DMS53 (cell line): ENCODE results near the gene SPATS2L.

ENCODE experiments used
- DNase-seq: peaks from one replicate; lab custom pipeline; 2025; lab: John Stamatoyannopoulos, UW

The SPATS2L gene

DNA sequence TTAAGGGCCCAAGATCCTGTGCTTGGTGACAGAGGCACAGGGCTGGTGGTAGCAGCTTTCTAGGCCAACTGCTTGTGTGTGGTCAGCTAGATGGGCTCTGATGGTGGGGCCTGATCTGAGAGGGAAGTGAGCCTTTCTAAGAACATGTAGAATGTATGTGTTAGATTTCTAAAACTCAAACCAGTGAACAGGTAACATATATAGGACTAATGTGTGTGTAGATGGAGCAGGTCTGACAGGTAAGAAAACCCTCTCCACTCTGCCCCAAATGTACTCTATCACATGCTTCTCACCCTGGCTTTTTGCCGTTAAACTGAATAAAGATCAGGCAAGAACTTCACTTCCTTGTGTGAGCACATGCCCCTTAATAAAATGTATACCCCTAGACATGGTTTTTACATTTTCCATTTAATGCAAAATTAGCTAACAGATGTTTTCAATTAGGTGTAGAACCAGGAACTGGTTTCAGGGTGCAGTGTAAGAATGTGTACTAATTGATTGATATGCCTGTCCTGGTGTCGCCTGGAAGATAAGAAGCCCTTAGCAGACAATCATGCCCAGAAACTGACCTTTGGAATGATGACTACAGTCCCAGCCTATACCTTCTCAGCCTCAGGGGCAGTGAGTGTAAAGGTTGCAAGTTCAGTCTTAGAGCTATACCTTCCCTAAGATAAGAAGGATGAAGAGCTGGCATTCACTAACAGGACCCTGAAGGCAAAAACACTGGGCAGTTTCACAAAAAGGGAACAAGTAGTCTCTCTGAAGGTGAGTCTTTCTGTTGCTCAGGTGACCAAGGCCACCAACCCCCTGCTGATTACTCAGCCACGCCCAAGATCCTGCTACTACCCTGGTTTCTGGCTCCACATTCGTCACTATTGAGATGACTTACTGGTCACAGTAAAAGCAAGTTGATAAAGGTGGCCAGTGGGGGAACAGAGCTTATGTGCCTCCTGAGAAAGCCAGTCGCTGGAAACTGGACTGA, 71.2 kb downstream of the SPATS2L start:
- peak; percentile 61 for DNase-seq

DNA sequence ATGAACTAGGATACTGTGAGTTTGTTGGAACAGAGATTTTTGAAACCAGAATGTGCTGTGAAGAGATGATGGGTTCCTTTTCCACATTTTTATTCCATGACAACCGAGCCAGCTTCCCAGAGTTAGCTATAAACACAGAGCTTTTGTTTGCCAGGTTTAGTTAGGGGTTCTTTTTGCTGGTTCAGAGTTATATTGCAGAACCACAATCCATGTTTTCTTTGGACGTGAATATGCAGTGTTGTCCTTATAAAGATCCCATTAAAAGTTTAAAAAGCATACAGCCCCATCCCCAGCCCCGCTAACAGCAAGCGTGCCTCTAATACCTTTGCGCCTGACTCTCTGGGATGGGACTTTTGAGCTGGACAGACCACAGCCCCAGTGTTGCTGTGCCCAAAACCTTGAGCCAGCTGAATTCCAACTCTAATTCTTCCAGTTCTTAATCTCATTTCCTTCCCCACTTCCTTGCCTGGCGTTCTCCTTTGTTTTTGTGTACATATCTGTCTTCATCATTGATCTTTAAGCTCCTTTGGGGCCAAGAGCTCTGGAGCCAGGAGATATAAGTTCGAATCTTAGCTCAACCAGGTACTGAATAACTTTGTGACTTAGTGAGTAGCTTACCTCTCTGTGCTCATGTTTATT, 72.3 kb downstream of the SPATS2L start:
- no peak for DNase-seq

DNA sequence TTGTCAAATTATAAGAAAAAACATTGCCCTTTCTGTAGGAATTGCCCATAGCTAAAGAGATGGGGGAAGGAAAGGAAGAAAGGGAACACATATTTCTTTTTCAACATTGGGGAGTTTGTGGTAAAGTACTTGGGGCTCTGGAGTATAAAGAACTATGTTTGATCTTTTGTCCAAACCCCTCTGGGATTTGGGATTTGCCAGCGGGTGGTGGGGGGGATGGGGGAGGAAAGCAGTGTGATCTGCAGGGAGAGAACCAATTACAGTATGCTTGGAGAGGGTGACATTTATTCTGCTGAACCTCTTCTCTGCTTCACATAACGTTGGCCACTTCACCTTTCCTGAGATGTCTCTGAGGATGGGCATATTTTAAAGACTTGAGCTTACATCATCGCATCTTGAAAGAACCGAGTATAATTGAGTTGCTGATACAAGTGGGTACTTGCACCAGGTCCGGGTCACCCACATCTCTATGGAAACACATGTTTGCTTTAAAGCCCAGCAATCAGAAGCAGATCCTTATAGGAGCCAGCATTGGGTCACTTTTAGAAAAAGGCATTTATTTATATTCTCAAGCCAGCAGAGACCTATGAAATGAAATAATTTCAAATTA, 73.1 kb downstream of the SPATS2L start:
- peak; percentile 54 for DNase-seq

DNA sequence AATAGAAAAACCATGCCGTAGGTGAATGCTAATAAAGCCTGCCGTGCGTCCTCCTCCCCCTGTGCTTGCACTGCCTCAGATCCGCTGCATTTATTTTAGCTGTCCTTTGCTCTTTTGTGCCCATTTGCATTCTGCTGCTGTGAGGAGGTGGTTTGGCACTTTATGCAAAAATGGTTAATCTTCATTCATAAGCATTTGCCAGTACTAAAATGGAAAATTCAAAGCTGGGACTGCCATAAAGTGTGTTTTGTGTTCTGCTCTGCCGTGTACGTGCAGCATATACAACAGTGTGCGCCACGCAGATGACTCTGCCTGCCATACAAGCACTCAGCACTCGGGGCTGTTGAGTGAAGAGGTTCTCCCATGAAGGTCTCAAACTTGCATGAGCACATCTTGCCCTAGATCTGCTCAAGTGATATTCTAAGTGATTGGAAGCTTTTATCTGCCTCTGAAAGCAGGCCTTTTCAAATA, 73.6 kb downstream of the SPATS2L start:
- peak; percentile 52 for DNase-seq

DNA sequence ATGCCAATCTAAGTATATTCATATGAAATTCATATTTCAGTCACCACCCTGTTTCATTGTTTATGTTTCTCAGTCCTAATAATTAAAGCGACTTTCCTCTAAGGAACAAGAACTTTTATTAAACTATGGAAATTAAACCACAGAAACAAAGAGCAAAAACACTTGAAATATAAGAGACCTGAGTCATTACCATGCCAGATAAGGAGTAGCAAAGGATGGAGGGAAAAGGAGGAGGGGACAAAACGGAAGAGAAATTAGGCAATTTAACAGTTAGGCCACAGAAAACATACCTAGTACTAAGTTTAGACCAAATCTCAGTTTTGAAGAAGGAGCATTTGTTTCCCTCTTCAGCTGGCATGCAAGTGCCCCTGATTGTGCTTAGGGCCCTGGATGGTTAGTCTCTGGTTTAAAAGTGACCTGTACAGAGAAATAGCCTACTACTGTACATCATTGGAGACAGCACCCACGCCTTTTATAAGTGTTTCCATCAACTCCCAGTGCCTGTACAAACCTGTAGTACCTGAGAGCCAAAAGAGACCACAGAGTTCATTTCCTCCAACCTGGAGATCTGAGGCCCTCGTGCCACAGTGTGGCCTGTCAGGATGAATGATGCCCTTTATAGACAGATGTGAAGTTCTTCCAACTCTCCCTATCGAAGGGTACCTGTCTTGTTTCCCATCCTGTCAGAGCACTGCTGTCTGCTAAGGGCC, 74.5 kb downstream of the SPATS2L start:
- DNase-seq, result peak; percentile 21

DNA sequence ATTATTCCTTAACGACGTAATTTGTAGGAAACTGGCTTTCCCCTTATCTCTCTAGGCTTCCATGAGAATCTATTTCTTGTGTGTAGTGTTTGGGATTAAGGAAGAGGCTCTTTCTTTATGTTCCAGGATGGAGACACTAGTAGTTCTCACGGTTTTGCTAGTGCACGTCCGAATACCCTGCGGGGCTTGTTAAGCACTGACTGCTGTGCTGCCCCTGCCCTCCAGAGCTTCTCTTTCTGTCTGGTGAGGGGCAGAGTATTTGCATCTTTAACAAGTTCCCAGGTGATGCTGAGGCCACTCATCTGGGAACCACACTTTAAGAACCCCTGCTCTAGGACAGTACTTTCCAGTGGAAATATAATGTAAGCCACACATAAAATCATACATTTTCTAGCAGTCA, 76.4 kb downstream of the SPATS2L start:
- no peak for DNase-seq

DNA sequence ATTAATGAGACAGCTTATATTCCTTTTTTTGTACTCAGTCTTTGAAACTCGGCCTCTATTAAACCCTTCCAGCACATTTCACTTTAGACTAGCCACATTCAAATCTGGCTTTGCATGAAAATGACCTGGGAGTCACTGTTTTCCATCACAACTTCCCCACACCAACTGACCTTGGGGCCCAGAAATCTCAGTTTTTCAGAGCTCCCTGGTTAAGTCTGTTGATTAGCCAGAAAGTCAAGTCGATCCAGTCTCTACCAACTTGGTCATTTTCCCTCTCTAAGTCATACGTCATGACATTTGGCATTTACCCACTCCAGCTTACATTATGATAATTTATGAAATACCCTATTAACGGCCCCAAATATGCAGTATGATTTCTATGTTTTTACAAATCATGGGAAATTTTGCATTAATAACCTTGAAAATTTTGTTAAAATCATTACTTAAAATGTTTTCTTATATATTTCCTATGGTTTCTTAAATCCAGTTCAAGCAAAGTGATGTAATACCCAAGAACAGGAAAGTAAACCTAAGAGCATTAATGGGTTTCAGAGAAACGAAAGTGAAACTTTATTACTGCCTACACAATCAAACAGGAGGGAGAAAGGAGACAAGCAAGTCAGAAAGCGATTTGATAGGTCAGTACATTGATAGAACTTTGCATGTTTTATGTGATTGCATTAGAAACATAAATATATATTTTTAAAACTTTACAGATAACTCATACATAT, 77.1 kb downstream of the SPATS2L start:
- peak; percentile 58 for DNase-seq

DNA sequence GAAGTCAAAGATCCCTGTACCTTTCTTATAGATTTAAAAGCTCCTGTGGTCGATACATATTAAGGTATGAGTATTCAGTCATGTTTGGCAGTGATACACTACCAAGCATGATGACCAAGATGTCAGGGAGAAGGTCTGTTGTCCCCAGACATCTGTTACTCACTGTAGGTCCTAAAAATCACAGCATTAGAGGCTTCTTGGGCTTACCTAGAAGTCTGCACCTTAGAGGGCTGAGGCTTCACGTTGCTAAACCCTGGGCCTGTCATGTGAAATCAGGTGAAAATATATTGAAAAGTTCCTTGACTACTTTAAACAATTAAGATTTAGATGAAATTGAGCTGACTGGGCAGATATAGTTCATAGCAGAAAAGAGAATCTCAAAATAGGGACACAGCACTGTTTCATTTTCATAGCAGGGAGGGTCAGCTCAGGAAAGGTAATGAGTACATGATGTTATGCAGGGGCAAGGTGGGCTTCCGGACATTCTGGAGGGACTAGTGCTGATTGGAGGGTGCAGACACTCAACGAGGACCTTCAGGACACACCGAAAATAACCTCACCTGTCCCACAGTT, 78.7 kb downstream of the SPATS2L start:
- no peak for DNase-seq

DNA sequence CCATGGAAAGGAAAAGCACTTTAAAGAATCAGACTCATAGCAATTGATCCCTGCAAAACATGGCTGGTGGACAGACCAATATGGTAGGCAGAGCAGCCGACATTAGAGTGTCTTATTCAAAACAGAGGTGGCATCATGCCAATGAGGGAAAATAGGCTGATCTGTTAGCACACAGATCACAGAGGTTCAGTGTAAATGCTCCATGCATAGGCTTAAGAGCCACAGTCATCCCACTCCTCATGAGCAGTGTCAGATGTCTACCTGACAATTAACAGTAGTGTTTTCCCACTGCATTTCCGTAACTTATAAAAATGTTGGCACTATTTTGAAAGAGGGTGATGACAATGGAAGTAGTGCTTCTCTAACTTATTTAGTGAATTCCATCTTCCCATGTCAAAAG, 86.7 kb downstream of the SPATS2L start:
- DNase-seq, result no peak

DNA sequence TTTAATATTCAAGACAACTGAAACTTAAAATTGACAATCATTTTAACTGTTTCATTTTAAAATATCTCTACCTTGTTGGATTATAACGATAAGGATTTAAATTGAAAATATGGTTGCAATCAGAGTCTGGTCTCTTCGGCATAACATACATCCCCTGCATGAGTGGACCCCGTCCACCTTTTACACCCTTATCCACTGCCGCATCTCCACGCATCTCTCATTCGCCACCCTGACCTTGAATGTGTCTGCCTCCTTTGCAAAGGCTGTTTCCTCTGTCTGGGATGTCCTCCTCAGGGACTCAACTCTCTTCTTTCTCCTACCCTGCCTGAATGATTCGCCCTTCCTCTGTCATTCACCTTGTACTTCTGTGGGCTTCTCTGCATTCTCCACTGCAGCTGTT, 87.6 kb downstream of the SPATS2L start:
- DNase-seq, result no peak

DNA sequence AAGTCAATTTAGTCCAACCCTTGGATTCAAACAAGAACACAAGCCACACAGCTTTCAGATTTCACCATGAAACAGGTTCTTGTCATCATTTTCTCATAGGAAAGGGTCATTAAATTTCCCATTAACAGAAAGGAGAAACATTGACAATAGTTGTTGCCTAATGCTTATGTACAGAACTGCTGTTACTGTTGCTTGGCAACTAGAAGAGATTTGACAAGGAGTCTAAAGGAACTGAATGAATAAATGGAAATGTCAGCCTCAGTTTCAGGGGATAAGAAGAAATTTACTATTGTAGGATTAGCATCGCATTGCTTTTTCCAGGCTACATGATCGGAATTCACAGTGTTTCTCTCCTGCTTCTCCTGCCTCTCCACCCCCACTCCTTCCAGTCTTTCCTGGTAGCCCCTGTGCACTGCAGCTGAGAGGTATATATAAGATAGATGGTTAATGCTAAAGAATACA, 90.3 kb downstream of the SPATS2L start:
- peak; percentile 58 for DNase-seq

DNA sequence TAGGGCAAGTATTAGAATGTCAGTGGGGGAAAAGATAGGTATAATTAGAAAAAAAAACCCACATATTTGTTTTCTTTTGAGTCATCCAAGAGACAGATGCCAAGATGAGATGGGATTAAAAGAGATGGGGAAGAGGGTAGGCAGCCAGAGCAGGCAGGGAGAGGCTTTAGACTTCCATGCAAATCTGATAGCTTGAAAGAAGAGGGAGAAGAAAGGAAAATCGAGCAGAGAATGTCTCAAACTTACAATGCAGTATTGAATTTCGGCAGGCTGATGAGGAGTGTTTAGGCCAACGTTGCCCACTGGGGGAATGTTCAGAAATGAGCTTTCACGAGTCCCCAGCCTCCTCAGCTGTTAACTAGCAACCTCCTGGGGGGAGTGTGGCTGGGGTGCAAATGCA, 91.3 kb downstream of the SPATS2L start:
- peak; percentile 24 for DNase-seq

DNA sequence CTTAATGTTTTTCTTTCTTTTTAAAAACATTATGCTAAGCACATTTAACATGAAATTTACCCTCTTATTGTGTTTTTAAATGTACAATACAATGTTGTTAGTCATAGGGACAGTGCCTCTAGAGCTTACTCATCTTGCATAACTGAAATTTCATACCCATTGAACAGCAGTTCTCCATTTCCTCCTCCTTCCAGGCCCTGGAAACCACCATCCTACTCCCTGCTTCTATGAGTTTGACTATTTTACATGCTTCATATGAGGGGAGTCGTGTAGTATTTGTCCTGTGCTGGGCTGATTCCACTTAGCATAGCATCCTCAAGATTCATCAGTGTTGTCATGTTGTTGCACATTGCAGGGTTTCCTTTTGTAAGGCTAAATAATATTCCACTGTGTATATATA, 92.6 kb downstream of the SPATS2L start:
- peak; percentile 5 for DNase-seq

DNA sequence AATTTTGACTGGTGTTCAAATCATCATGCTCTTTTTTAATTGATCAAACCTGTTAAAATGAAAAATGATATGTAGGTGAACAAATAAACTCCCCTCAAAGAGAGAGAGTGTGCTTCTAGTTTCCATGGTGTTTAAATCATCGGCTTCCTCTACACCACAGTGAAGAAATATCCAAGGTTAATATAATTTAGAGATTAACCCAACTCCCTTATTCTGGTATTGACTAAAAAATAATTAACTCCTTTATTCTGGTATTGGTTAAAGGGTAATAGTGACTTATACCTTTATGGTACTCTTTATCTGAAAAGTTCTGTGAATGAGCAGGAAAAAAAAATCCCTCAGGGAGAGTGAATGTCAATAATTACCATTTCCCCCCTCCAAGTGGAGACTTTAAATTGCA, 93.1 kb downstream of the SPATS2L start:
- DNase-seq, result no peak

DNA sequence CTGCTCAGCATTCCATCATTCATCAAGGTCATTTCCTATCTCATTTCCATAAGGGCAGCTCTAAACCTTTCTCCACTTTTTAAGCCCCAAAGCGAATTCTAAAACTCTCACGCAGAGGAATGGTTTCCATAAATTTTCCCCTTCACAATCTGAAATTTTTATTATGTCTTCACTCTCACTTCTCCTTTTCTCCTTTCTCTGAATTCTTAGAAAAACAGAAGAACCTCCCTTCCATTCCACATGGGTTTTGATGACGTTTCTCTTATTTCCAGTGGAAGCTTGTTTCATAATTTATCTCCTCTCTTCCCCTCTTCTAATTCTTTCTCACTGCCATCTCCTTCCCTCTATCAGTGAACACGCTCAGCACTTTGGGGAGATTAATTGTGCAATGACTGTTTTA, 97.3 kb downstream of the SPATS2L start:
- DNase-seq, result no peak

DNA sequence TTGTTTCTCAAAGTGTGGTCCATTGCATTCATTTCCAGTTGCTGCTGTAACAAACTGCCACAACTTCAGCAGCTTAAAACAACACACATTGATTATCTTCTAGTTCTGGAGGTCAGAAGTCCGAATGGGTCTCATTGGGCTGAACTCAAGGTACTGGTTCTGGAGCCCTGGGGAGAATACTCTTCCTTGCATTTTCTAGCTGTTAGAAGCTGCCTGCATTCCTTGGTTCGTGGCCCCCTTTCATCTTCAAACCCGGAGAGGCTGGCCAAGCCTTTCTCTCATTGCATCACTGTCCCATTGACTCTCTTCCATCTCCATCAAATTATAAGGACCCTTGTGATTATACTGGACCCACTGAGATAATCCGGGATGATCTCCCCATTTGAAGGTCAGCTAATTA, 98.1 kb downstream of the SPATS2L start:
- DNase-seq, result no peak

DNA sequence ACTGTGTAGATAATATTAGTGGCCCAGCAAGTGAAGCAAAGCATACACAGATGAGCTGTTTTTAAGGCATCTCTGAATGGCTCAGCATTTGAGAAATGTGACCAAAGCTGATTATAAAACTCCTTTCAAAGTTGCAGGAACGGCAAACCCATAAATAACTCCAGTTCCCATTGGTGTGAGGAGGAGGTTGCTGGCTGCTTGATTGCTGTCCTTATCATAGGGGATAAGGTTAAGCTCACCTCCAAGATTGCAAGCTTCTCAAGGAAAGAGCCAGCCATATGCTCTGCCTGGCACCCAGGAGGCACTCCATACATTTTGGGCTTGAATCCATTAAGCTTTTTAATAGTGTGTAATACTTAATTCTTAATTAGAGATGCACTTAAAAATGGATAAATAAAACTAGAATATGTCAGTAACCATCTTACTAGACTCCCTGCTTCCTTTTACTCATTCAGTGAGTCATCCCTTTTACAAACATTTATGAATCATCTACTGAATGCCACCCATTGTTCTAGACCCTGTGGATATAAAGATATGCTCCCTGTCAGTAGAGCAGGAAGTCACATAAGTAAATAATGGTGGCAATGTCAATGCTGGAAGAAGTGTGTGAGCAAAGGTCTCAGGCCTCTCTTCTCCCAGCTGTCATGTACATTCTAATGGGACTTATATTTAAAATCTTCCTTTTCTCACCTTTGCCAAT, 99.3 kb downstream of the SPATS2L start:
- DNase-seq, result peak; percentile 97

DNA sequence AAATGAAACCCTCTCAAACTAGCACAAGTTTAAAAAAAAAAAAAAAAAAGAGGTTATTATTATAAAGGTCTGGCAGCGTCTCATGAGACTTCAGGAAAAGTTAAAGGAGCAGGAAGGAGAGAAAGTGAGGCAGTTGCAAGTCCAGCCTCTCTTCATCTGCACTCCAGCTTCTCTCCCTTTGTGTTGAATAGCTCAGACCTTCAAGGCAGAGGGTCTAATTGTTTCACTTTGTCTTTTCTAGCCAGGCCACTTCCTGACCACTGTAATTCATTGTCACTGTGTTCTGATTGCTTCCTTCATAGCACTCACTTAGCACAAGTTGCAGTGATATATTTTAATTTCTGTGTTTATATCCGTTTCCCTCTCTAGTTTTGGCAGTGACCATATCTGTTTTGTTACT, 99.9 kb downstream of the SPATS2L start:
- DNase-seq, result peak; percentile 66

DNA sequence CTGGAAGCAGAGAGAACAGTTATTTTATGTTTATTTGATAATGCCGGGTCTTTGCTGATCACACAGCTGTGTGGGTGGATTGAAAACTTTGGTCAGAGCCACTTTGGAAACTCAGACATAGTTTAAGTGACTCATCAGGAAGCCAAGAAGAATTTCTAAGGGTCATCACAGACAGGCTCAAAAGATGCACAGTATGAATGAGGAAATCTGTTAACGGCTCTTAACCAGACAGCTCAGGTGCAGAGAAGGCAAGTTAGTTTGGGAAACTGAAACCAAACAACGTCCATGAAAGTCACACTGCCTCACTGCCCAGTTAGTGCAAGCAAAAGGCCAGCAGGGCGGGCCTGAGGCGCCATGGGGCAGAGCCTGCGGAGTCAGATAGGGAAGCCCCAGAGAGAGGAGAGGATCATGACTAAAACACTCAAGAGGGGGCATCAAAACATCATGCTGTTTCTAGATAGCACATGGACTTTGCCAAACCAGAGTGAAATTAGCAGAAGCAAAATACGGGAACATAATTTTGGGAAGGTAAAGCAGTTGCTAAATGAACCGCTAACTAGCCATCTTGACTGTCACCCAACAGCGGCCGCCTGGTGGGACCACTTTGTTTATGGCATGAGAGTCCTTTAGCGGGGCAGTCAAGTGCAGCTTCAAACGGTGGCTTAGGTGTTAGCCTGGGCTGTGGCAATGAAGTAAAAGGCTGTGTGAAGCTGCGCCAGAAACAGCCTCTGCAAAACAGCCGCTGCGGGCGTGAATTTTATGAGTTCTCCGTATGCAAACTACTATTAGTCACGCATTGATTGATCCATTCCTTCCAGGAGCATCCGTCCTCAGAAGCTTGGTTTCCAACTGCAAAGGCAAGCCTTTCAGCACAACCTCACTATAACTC, 102.2 kb downstream of the SPATS2L start:
- peak; percentile 49 for DNase-seq
